MM.1S (cell line): Measurements from ENCODE around the gene CORO1C.

Source experiments
- CTCF ChIP-seq: fragments of 300-600 bp; sonication (generic); IDR thresholded peaks from 2 replicates; pipeline ENCODE4 v1.5.1; 2016; ENCODE audit warnings: antibody characterized with exemption, low read length, mixed read lengths
- EZH2phosphoT487 ChIP-seq: fragments of 300-600 bp; sonication (generic); IDR thresholded peaks from 2 replicates; pipeline ENCODE4 v1.6.1; 2018; ENCODE audit warnings: antibody characterized with exemption, low read length

GRCh38 chr12:108613548-108613947 is 117.8 kb downstream of the CORO1C start:
- TF ChIP-seq EZH2phosphoT487 (no peak), CTCF (no peak)
